GM19455 (cell line): ENCODE results near the gene ANKRD50.

Experiments used
- ATAC-seq: cut with Tn5 transposase; IDR thresholded peaks from one replicate; pipeline ENCODE4 v1.9.1; 2021; ENCODE audit not compliant: unreplicated experiment

Gene ANKRD50

GRCh38 chr4:124712372-124713184, at the start of gene ANKRD50:
TSS of gene ANKRD50 (minus strand) at chr4:124712732. CDS start at chr4:124710511, 2,221 bp downstream.
- ATAC-seq, result peak; percentile 80

GRCh38 chr4:124757126-124757525, 44.6 kb upstream of the ANKRD50 start:
- ATAC-seq, result no peak

- no peak for ATAC-seq
Measured at GRCh38 chr4:124754681-124755080, 42.1 kb upstream of the ANKRD50 start.

- no peak for ATAC-seq
Measured at GRCh38 chr4:124753941-124754581, 41.5 kb upstream of the ANKRD50 start.

GRCh38 chr4:124749421-124749820, 36.9 kb upstream of the ANKRD50 start:
- no peak for ATAC-seq

- no peak for ATAC-seq
Measured at GRCh38 chr4:124748965-124749364, 36.4 kb upstream of the ANKRD50 start.

GRCh38 chr4:124745985-124746801, 33.7 kb upstream of the ANKRD50 start:
- no peak for ATAC-seq

- no peak for ATAC-seq
Measured at GRCh38 chr4:124743711-124744110, 31.2 kb upstream of the ANKRD50 start.

- no peak for ATAC-seq
Measured at GRCh38 chr4:124740501-124740900, 28.0 kb upstream of the ANKRD50 start.

GRCh38 chr4:124738994-124739393, 26.5 kb upstream of the ANKRD50 start:
- no peak for ATAC-seq

- ATAC-seq, result no peak
Measured at GRCh38 chr4:124737619-124738018, 25.1 kb upstream of the ANKRD50 start.

- no peak for ATAC-seq
Measured at GRCh38 chr4:124736526-124736925, 24.0 kb upstream of the ANKRD50 start.

- ATAC-seq, result no peak
Measured at GRCh38 chr4:124727331-124727890, 14.9 kb upstream of the ANKRD50 start.

GRCh38 chr4:124726269-124726668, 13.7 kb upstream of the ANKRD50 start:
- no peak for ATAC-seq

- ATAC-seq, result no peak
Measured at GRCh38 chr4:124722071-124722470, 9.5 kb upstream of the ANKRD50 start.

GRCh38 chr4:124717101-124717500, 4.6 kb upstream of the ANKRD50 start:
- ATAC-seq, result no peak

GRCh38 chr4:124713185-124713592, 657 bp upstream of the ANKRD50 start:
- ATAC-seq, result no peak

GRCh38 chr4:124711471-124712371, 811 bp downstream of the ANKRD50 start:
- ATAC-seq, result peak; percentile 15

- ATAC-seq, result no peak
Measured at GRCh38 chr4:124710911-124711310, 1.6 kb downstream of the ANKRD50 start.
